HepG2 (cell line): ENCODE measurements around the gene NLE1. TPM values are rescaled to one million over a fixed set of nuclear protein-coding genes. Genes with fewer than 3 reads are reported as not detected.

Experiments used
- ATAC-seq: fragments of 200-7000 bp; cut with Tn5 transposase; 3 replicates; pipeline ENCODE4 v1.9.1; 2020; ENCODE audit warnings: mild to moderate bottlenecking, moderate library complexity
- BruUV-seq: library from RNA; stranded (reverse); fragments of 400-500 nt; replicated peaks from 2 replicates; lab custom pipeline; 2021; lab: Mats Ljungman, UMichigan
- CTCF ChIA-PET: fragments of 300-600 bp; formaldehyde crosslinking; extraction: SDS; loops from one replicate; lab custom pipeline; 2021; ENCODE audit warnings: low total read pairs, inconsistent platforms, low intra/inter-chr PET ratio; lab: Yijun Ruan, JAX
- POLR2A ChIA-PET: fragments of 350-600 bp; sonication (Branson Sonifier 250); formaldehyde crosslinking; loops from one replicate; lab custom pipeline; 2020; ENCODE audit warnings: antibody characterized with exemption, inconsistent platforms; lab: Yijun Ruan, JAX
- DNase-seq: peaks from one replicate; pipeline ENCODE4 v3.0.0-alpha.2; 2015; ENCODE audit warnings: low spot score
- FAIRE-seq: peaks from 3 replicates; lab custom pipeline; 2011; peaks lifted over from hg19 to GRCh38; lab: Jason Lieb, UNC
- H2AFZ ChIP-seq: one replicate; pipeline ENCODE4 v1.6.1; 2011; ENCODE audit warnings: low read length, inconsistent platforms
- H3K27ac ChIP-seq: fragments of 300-600 bp; 3 replicates; pipeline ENCODE4 v1.8.0; 2011; ENCODE audit warnings: mixed run types, mild to moderate bottlenecking, mixed read lengths, low read length, inconsistent platforms; ENCODE audit not compliant: insufficient read depth; ENCODE audit errors: extremely low read length
- H3K27me3 ChIP-seq, 2 experiments: fragments of 200-600 bp in 1 of 2; 2 replicates in 1 of 2; 3 replicates in 1 of 2; pipeline versions ENCODE4 v1.6.0 to v1.8.0; 2011; ENCODE audit warnings: low read length in 2 of 2, mild to moderate bottlenecking in 2 of 2, moderate library complexity in 2 of 2, inconsistent platforms in 1 of 2; ENCODE audit not compliant: insufficient read depth in 2 of 2, control insufficient read depth in 1 of 2
- H3K36me3 ChIP-seq, 2 experiments: fragments of 200-600 bp in 1 of 2; replicated peaks in 1 of 2; 2 replicates in 1 of 2; 3 replicates in 1 of 2; pipeline versions ENCODE4 v1.5.1 to v1.8.0; 2011; ENCODE audit warnings: low read length in 2 of 2, inconsistent platforms in 1 of 2; ENCODE audit not compliant: insufficient read depth in 2 of 2, control insufficient read depth in 1 of 2
- H3K4me1 ChIP-seq: 2 replicates; pipeline ENCODE4 v1.5.1; 2012; ENCODE audit warnings: low read length, inconsistent platforms; ENCODE audit not compliant: insufficient read depth
- H3K4me2 ChIP-seq: 2 replicates; pipeline ENCODE4 v1.6.0; 2011; ENCODE audit warnings: low read depth, low read length, inconsistent platforms
- H3K4me3 ChIP-seq, 3 experiments: fragments of 200-600 bp in 1 of 3; sonication (generic), shearing (Covaris generic) in 1 of 3; replicated peaks in 1 of 3; 2 replicates each; pipeline ENCODE4 v1.5.1; 2011 to 2016; ENCODE audit warnings: low read length in 3 of 3, inconsistent platforms in 2 of 3, low read depth in 2 of 3, mild to moderate bottlenecking in 2 of 3, control low read depth in 1 of 3, mixed read lengths in 1 of 3; ENCODE audit not compliant: insufficient read depth in 1 of 3
- H3K79me2 ChIP-seq: one replicate; pipeline ENCODE4 v1.6.1; 2011; ENCODE audit warnings: low read length, inconsistent platforms; ENCODE audit not compliant: insufficient read depth
- H3K9ac ChIP-seq: 2 replicates; pipeline ENCODE4 v1.6.0; 2011; ENCODE audit warnings: mild to moderate bottlenecking, low read depth, low read length, inconsistent platforms; ENCODE audit not compliant: insufficient read depth
- H3K9me3 ChIP-seq: 2 replicates; pipeline ENCODE4 v1.5.1; 2012; ENCODE audit warnings: mild to moderate bottlenecking, low read length
- H4K20me1 ChIP-seq: 2 replicates; pipeline ENCODE4 v1.6.0; 2011; ENCODE audit warnings: inconsistent platforms, mild to moderate bottlenecking, low read length, moderate library complexity; ENCODE audit not compliant: insufficient read depth
- CEBPB ChIP-seq: IDR thresholded peaks from 2 replicates; pipeline ENCODE4 v1.6.1; 2011; ENCODE audit warnings: low read depth, low read length, improper control_type of control experiment, borderline replicate concordance
- CSRNP2 ChIP-seq: sonication (generic); formaldehyde crosslinking; conservative IDR thresholded peaks from 2 replicates; pipeline ENCODE4 v1.8.0; 2022; ENCODE audit warnings: low read depth, missing genetic modification reagents
- GPN1 ChIP-seq: sonication (generic); formaldehyde crosslinking; IDR thresholded peaks from 2 replicates; pipeline ENCODE4 v1.5.1; 2020; ENCODE audit warnings: missing genetic modification reagents, borderline replicate concordance
- ZNF251 ChIP-seq: sonication (generic); formaldehyde crosslinking; IDR thresholded peaks from 2 replicates; pipeline ENCODE4 v1.9.0; 2021; ENCODE audit warnings: mild to moderate bottlenecking, missing genetic modification reagents
- ZNF276 ChIP-seq: sonication (generic); formaldehyde crosslinking; IDR thresholded peaks from 2 replicates; pipeline ENCODE4 v1.4.0; 2020; ENCODE audit warnings: mild to moderate bottlenecking, low read depth, missing genetic modification reagents
- WGBS: methylation state at CpG from one replicate; pipeline ENCODE4 v1.1.6; 2017; ENCODE audit warnings: low lambda C conversion rate; 5-methylcytosine and 5-hydroxymethylcytosine counted together
- in situ Hi-C: cut with HindIII; loops from 2 replicates; pipeline ENCODE4 v1.10.0; 2017; ENCODE audit warnings: low pct_unique_long_range_greater_than_20kb; ENCODE audit not compliant: extremely low pct_ligation_motif_present
- intact Hi-C: fragments of 100-400 bp; cut with micrococcal nuclease; formaldehyde crosslinking; loops from one replicate; pipeline ENCODE4 v1.10.0; 2022; ENCODE audit not compliant: unreplicated experiment
- polyA plus RNA-seq, 8 experiments: library from polyadenylated mRNA; depleted of rRNA in 3 of 8; stranded (reverse) in 7 of 8; unstranded in 1 of 8; fragments of >200 nt; fragmentation: Illumina TruSeq in 4 of 8; extraction: Trizol in 4 of 8; gene quantifications; 2 replicates each; pipeline versions ENCODE4 v1.2.1 to v1.2.3, GENCODE V29; 2011 to 2016; ENCODE audit warnings: low read depth in 4 of 8, missing spikeins in 1 of 8, mixed read lengths in 1 of 8; ENCODE audit not compliant: insufficient read depth in 1 of 8
- total RNA-seq, 5 experiments: library from RNA; depleted of rRNA; stranded (reverse); fragments of >200 nt; fragmentation: Illumina TruSeq; extraction: Trizol; gene quantifications; 2 replicates each; pipeline ENCODE4 v1.2.3, GENCODE V29; 2016; ENCODE audit warnings: low read depth in 1 of 5

Gene NLE1
- total and polyA plus RNA-seq, 2 of the 13 experiments (the other 11 are each of a cell fraction or from before 2014, with no cell fraction given) = 20.3 to 34.5 TPM

GRCh38 chr17:35104844-35105450 lies 37.2 kb downstream of the NLE1 start:
- Histone ChIP-seq H4K20me1 (no peaks in the 10 kb centered on the region), H3K36me3 (peaks cover 4 to 34% of the 10 kb centered on the region in 2 experiments; a peak in 4 of 5 replicates), H3K27ac (no peak overlapping the region), H3K4me3 (no peak overlapping the region), H3K4me1 (no peaks in the 10 kb centered on the region), H3K4me2 (no peak overlapping the region), H3K9ac (no peak overlapping the region), H3K27me3 (no peaks in the 10 kb centered on the region), H3K79me2 (no peaks in the 10 kb centered on the region), H3K9me3 (no peaks in the 10 kb centered on the region)
- no peak for ATAC-seq
- intact Hi-C loops = no loop called here
- 93% methylated on average over 5 of the region's 5 CpGs for whole genome bisulfite sequencing
- no peak for FAIRE-seq
- no peak for DNase-seq
- BruUV-seq = no TSS peak
- POLR2A ChIA-PET = no interaction called here
- TF ChIP-seq GPN1 = no peak
- no peak for TF ChIP-seq ZNF276
- TF ChIP-seq CSRNP2 (CRISPR knock-in tag) = no peak
- no peak for TF ChIP-seq ZNF251 (CRISPR knock-in tag)
- TF ChIP-seq CEBPB = 0 out of 2 replicates have a peak, but pooled peaks have one; percentile 12
- TF ChIP-seq, all 625 proteins: peak for 1
- CTCF ChIA-PET = no interaction called here
- in situ Hi-C loops = loop anchor here (25.0 kb wide), 1 partner anchor 518 kb away; the partner anchor contains the start of gene TMEM132E
- H2AFZ ChIP-seq = no peak overlapping the region
